Right atrium auricular region (tissue), 2 donors: ENCODE measurements around the gene C14orf93. TPM values are rescaled to one million over a fixed set of nuclear protein-coding genes. Genes with fewer than 3 reads are reported as not detected.
"Not testable (repeated sequence)": the region's sequence is repeated elsewhere in the genome, so short reads cannot be mapped to it uniquely, and the experiment has no call there.

ENCODE experiments used
- DNase-seq: peaks from one replicate; pipeline ENCODE4 v3.0.0-alpha.2; 2019; ENCODE audit warnings: low spot score
- H3K27ac ChIP-seq, 2 donors: fragments of 200-600 bp; sonication (generic); 1 replicate in 1 of 2; 2 replicates in 1 of 2; pipeline ENCODE4 v1.5.1; 2016 to 2019
- H3K27me3 ChIP-seq, 2 donors: fragments of 200-600 bp; sonication (generic); one replicate each; pipeline versions ENCODE4 v1.5.1 to v1.6.0; 2017 to 2019
- H3K36me3 ChIP-seq: fragments of 200-600 bp; sonication (generic); one replicate; pipeline ENCODE4 v1.5.1; 2016
- H3K4me1 ChIP-seq, 2 donors: fragments of 200-600 bp; sonication (generic); one replicate each; pipeline versions ENCODE4 v1.5.1 to v1.6.0; 2017 to 2019
- H3K4me3 ChIP-seq, 2 donors: fragments of 200-600 bp; sonication (generic); 1 replicate in 1 of 2; 2 replicates in 1 of 2; pipeline ENCODE4 v1.5.1; 2017 to 2019; ENCODE audit warnings: mild to moderate bottlenecking in 1 of 2, moderate library complexity in 1 of 2
- H3K9me3 ChIP-seq, 2 donors: fragments of 200-600 bp; sonication (generic); one replicate each; pipeline ENCODE4 v1.5.1; 2019
- CTCF ChIP-seq, 2 donors: fragments of 200-600 bp; sonication (generic); IDR thresholded peaks; one replicate each; pipeline ENCODE4 v1.5.1; 2019; ENCODE audit warnings: antibody characterized with exemption in 2 of 2
- total RNA-seq, 2 donors: library from RNA; depleted of rRNA; stranded (reverse); fragments of >200 nt; gene quantifications; one replicate each; pipeline ENCODE4 v1.1.0, GENCODE V29; 2016

C14orf93 gene
- total RNA-seq, 2 donors from 2014 or later = 5.0 to 6.8 TPM

DNA sequence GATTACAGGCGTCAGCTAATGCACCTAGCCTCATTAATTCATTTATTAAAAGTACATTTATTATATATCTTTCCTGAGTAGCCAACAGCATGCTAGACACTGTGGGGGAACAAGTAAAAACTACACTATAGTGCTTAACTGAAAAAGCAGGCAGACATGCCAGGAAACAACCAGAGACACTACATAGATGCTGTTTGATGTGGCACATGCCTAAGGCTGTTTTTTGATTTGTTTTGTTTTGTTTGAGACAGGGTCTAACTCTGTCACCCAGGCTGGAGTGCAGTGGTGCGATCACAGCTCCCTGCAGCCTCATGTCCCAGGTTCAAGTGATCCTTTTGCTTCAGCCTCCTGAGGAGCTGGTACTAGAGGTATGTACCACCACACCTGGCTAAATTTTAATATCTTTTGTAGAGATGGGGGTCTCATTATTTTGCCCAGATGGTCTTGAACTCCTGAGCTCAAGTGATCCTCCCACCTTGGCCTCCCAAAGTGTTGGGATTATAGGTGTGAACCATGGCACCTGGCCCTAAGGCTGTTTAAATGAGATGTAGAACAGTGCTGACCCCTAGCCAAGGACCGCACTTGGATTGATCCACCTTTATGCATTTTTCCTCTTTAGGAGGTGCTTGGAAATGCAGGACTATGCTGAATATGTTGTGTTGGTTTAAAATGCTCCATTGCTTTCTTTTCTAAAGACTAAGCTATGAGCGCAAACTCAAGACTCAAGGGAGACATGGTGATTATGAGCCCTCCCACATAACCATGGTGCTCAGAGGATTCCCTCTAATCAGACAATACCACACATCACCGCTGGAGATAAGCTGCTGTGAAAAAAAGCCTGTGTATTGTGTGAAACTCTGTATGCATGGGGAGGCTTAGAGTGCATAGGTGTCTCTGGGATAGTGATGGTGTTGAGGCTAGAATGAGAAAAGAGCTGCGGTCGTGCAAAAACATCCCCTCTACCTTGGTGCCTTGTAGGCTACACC, 10.5 kb upstream of the C14orf93 start:
- TF ChIP-seq CTCF (IDR thresholded peaks at IDR 0.05) = no peak
- peaks cover 3% of the 10 kb centered on the region for H3K36me3 ChIP-seq
- H3K9me3 ChIP-seq = no peaks in the 10 kb centered on the region
- DNase-seq = no peak
- no peaks in the 10 kb centered on the region for H3K4me1 ChIP-seq
- H3K4me3 ChIP-seq = no peak overlapping the region
- H3K27me3 ChIP-seq = no peaks in the 10 kb centered on the region
- no peak overlapping the region for H3K27ac ChIP-seq

DNA sequence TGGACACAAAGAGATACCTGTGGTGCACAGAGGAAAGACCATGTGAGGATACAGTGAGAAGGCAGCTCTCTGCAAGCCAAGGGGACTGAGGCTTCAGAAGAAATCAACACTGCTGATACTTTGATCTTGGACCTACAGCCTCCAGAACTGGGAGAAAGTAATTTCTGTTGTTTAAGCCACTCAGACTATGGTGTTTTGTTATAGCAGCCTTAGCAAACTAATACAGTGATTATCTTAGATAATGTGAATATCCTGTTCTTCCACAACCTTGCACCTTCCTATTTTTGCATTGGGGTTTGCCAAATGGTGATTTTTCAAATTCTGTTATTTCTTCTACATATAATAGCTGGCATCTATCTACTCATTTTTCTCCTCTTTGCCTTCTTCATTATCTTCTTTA, 8.2 kb upstream of the C14orf93 start:
- H3K27ac ChIP-seq = no peak overlapping the region
- no peak for DNase-seq
- no peak overlapping the region for H3K4me3 ChIP-seq
- no peaks in the 10 kb centered on the region for H3K9me3 ChIP-seq
- no peaks in the 10 kb centered on the region for H3K4me1 ChIP-seq
- H3K36me3 ChIP-seq = no peaks in the 10 kb centered on the region
- TF ChIP-seq CTCF (IDR thresholded peaks at IDR 0.05) = no peak
- H3K27me3 ChIP-seq = no peaks in the 10 kb centered on the region

- H3K36me3 ChIP-seq = no peaks in the 10 kb centered on the region
- no peak overlapping the region for H3K27ac ChIP-seq
- no peak for DNase-seq
- H3K9me3 ChIP-seq = no peaks in the 10 kb centered on the region
- H3K27me3 ChIP-seq = no peaks in the 10 kb centered on the region
- TF ChIP-seq CTCF (IDR thresholded peaks at IDR 0.05) = no peak
- no peaks in the 10 kb centered on the region for H3K4me1 ChIP-seq
- H3K4me3 ChIP-seq = no peak overlapping the region
These were observed 7.1 kb upstream of the C14orf93 start for GRCh38 chr14:23017091-23017490.

GRCh38 chr14:23015618-23016017, 5.7 kb upstream of the C14orf93 start:
- H3K27me3 ChIP-seq = no peaks in the 10 kb centered on the region
- no peak for DNase-seq
- H3K4me1 ChIP-seq = no peaks in the 10 kb centered on the region
- H3K36me3 ChIP-seq = no peaks in the 10 kb centered on the region
- H3K4me3 ChIP-seq = no peak overlapping the region
- no peak for TF ChIP-seq CTCF (IDR thresholded peaks at IDR 0.05)
- H3K9me3 ChIP-seq = no peaks in the 10 kb centered on the region
- H3K27ac ChIP-seq = no peak overlapping the region

- H3K27ac ChIP-seq, H3K36me3 ChIP-seq, H3K9me3 ChIP-seq, DNase-seq, H3K27me3 ChIP-seq, H3K4me1 ChIP-seq, H3K4me3 ChIP-seq: not testable (repeated sequence)
These were observed 3.8 kb upstream of the C14orf93 start for GRCh38 chr14:23013749-23014054.

- Histone ChIP-seq H3K4me3 (no peak overlapping the region), H3K4me1 (peaks cover 0 to 5% of the 10 kb centered on the region in 2 donors), H3K27me3 (no peaks in the 10 kb centered on the region), H3K27ac (no peak overlapping the region), H3K9me3 (no peaks in the 10 kb centered on the region), H3K36me3 (no peaks in the 10 kb centered on the region)
- no peak for TF ChIP-seq CTCF (IDR thresholded peaks at IDR 0.05)
- no peak for DNase-seq
These were observed 3.3 kb upstream of the C14orf93 start for GRCh38 chr14:23013054-23013748.
